ENCODE data around the gene YIPF7.
A peak's percentile ranks its signal among the peaks of the same experiment; 100 is the strongest.

Gene YIPF7

DNA sequence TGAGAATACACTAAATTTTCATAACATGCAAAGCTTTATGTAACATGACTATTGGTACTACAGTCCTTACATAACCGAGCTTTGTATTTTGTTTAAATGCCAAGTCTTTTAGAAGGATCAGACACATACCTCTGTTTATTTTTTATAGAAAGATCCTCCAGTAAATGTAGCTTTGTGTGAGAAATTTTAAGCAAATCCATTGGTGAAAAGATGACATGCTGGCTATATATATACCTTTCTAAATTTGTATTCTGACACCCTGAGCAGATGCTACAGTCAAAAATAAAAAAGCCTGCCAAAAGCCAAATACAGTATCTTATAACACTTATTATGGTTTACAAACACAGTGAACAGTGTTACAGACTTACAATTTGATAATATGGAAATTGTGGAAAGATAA, at the start of gene YIPF7:
TSS of gene YIPF7 (minus strand) at position 201 of the 400 bp plus-strand sequence. CDS start 1,525 bp downstream, outside the sequence.
- H3K4me3 ChIP-seq (ENCODE audit: low read depth, low read length) = no peak within 1 kb of the TSS
- no peak within 1 kb of the TSS for H2AFZ ChIP-seq (ENCODE audit: low read length, unreplicated experiment)
- no peaks in the 10 kb centered on the region for H3K4me1 ChIP-seq (ENCODE audit: control insufficient read depth, insufficient read depth, low read length, unreplicated experiment)
- H3K79me2 ChIP-seq (ENCODE audit: control insufficient read depth, insufficient read depth, low read length, unreplicated experiment) = no peaks in the 10 kb centered on the region
- H3K27ac ChIP-seq (ENCODE audit: low read depth, low read length) = no peak within 1 kb of the TSS
- no peaks in the 10 kb centered on the region for H3K36me3 ChIP-seq (ENCODE audit: insufficient read depth, low read length)
- H3K27me3 ChIP-seq (ENCODE audit: insufficient read depth, low read length) = peaks cover 45% of the 10 kb centered on the region

DNA sequence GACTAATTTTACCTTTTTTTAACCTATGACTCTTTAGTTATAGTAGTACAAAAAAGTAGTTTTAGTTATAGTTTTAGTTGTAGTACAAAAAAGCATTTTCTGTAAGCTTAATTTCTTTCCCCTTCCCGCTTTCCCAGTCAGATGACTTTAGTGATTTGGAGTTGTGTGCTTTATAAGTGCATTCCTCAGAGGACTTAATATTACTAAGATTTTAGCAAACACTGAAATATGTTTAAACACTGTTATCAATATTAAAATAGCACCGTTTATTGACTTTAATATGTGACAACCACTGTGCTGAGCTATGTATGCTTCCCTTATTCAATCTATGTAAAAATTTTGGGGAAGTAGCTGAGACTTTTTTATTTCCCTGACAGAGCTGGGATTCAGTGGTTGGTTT, 49.6 kb upstream of the YIPF7 start:
- Histone ChIP-seq H3K4me1 (ENCODE audit: control insufficient read depth, insufficient read depth, low read length, unreplicated experiment) (no peaks in the 10 kb centered on the region), H3K36me3 (ENCODE audit: insufficient read depth, low read length) (peaks cover 33% of the 10 kb centered on the region), H3K27me3 (ENCODE audit: insufficient read depth, low read length) (no peaks in the 10 kb centered on the region), H2AFZ (ENCODE audit: low read length, unreplicated experiment) (no peak overlapping the region), H3K27ac (ENCODE audit: low read depth, low read length) (no peak overlapping the region), H3K4me3 (ENCODE audit: low read depth, low read length) (no peak overlapping the region), H3K79me2 (ENCODE audit: control insufficient read depth, insufficient read depth, low read length, unreplicated experiment) (no peaks in the 10 kb centered on the region)

DNA sequence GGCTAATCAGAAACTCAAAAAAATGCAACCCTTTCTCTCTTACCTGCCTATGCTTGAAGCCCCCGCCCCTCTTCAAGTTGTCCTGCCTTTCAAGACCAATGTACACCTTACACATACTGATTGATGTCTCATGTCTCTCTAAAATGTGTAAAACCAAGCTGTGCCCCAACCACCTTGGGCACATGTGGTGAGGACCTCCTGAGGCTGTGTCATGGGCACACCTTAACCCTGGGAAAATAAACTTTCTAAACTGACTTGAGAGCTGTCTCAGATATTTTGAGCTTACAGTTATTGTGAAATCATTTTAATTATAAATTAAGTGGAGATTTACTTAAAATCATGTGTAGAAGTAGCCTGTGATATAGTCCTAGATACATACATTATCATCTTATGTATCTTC, 49.0 kb upstream of the YIPF7 start:
- no peak overlapping the region for H3K27ac ChIP-seq (ENCODE audit: low read depth, low read length)
- no peak overlapping the region for H3K4me3 ChIP-seq (ENCODE audit: low read depth, low read length)
- H3K79me2 ChIP-seq (ENCODE audit: control insufficient read depth, insufficient read depth, low read length, unreplicated experiment) = no peaks in the 10 kb centered on the region
- H3K4me1 ChIP-seq (ENCODE audit: control insufficient read depth, insufficient read depth, low read length, unreplicated experiment) = no peaks in the 10 kb centered on the region
- peaks cover 39% of the 10 kb centered on the region for H3K36me3 ChIP-seq (ENCODE audit: insufficient read depth, low read length)
- no peaks in the 10 kb centered on the region for H3K27me3 ChIP-seq (ENCODE audit: insufficient read depth, low read length)
- H2AFZ ChIP-seq (ENCODE audit: low read length, unreplicated experiment) = no peak overlapping the region

DNA sequence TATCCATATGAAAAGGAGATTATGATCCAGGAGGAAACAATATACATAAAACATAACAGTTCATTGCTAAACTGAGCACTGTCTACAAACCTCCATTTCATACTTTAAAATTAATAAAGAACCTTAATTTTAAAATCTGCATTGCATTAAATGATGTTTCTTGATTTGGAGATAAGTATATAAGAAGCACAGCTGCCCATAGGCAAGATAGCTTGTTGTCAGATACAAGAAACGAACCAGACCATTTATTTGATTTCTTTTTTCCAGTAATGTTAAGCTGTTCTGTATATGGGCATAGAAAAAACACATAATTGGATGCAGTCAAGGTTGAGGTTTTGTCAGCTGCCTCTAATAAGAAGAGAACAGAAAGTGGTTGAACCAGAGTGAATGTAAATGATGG, 33.2 kb upstream of the YIPF7 start:
- Histone ChIP-seq H3K4me1 (ENCODE audit: control insufficient read depth, insufficient read depth, low read length, unreplicated experiment) (peaks cover under 1% of the 10 kb centered on the region), H3K36me3 (ENCODE audit: insufficient read depth, low read length) (peaks cover 26% of the 10 kb centered on the region)

DNA sequence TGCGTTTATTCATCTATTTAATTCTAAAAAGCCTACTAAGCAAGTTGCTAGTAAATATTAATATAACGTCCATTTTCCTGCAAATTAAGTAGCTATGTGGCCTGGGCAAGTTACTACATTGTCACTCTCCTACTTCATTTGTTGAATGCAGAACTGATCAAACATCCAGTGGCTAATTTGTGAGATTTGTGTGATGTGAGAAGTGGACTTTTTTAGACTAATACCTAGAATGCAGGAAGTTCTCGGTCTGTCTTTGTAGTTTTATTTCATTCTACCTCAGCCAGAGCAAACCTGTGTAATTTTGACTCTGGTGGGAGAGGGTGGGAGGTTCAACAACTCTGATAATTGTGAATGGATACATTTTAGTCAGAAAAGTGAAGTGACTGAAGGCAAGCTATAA, 27.6 kb upstream of the YIPF7 start:
- Histone ChIP-seq H3K4me3 (ENCODE audit: low read depth, low read length) (peak overlapping the region; percentile 94), H2AFZ (ENCODE audit: low read length, unreplicated experiment) (peak overlapping the region; percentile 90), H3K4me1 (ENCODE audit: control insufficient read depth, insufficient read depth, low read length, unreplicated experiment) (peaks cover 9% of the 10 kb centered on the region), H3K79me2 (ENCODE audit: control insufficient read depth, insufficient read depth, low read length, unreplicated experiment) (peaks cover 38% of the 10 kb centered on the region), H3K27me3 (ENCODE audit: insufficient read depth, low read length) (no peaks in the 10 kb centered on the region), H3K36me3 (ENCODE audit: insufficient read depth, low read length) (peaks cover 5% of the 10 kb centered on the region), H3K27ac (ENCODE audit: low read depth, low read length) (no peak overlapping the region)

More for the DNA sequence above, 33.2 kb upstream of the YIPF7 start:
- Histone ChIP-seq H3K79me2 (ENCODE audit: control insufficient read depth, insufficient read depth, low read length, unreplicated experiment) (peaks cover 24% of the 10 kb centered on the region), H3K27ac (ENCODE audit: low read depth, low read length) (no peak overlapping the region), H2AFZ (ENCODE audit: low read length, unreplicated experiment) (no peak overlapping the region), H3K4me3 (ENCODE audit: low read depth, low read length) (no peak overlapping the region), H3K27me3 (ENCODE audit: insufficient read depth, low read length) (no peaks in the 10 kb centered on the region)

DNA sequence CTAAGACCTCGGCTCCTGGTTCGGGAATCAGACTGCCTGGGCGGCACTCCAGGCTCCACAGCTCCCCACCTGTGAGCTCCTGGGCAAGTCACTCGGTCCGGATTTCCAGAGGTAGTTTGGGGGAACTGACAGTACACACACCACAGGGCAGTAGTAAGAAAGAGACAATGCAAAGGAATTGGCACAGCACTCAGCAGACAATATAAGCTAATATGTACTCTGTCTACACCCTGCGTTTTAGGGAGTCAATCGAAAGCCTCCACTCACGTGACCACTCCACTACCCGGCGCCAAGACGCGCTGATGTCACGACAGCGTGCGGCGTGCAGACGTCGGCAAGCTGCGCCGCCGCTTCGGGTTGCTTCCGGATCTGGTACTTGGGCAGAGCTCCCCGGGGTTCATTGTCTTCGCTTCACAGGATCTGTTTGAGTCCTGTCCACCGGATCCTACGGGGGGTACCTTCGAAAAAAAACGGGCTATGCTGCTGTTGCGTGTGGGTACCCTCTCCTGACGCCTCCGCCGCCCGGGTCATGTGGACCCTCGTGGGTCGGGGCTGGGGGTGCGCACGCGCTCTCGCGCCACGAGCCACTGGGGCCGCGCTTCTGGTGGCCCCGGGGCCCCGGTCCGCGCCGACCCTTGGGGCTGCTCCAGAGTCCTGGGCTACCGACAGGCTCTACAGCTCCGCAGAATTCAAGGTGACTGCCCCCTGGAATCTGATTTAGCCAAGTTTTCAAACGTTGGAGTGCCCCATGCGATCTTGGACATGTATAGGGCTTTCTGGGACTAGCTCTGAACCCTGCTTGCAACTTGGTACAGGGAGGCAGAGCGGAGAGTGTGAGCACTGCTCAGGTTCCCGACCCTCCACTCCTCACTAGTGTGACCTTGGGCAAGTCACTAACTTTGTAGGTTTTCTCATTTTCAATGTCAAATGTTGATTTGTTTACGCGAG, 26.9 kb upstream of the YIPF7 start, which contains the start of gene GUF1:
TSS of gene GUF1 (plus strand) at position 327 of the 948 bp plus-strand sequence. CDS start at position 530, 203 bp downstream.
- Histone ChIP-seq H3K4me3 (ENCODE audit: low read depth, low read length) (peak within 1 kb of the TSS; percentile 94), H2AFZ (ENCODE audit: low read length, unreplicated experiment) (peak within 1 kb of the TSS; percentile 97), H3K27ac (ENCODE audit: low read depth, low read length) (peak within 1 kb of the TSS; percentile 73), H3K4me1 (ENCODE audit: control insufficient read depth, insufficient read depth, low read length, unreplicated experiment) (peaks cover 9% of the 10 kb centered on the region), H3K27me3 (ENCODE audit: insufficient read depth, low read length) (no peaks in the 10 kb centered on the region), H3K79me2 (ENCODE audit: control insufficient read depth, insufficient read depth, low read length, unreplicated experiment) (peaks cover 38% of the 10 kb centered on the region), H3K36me3 (ENCODE audit: insufficient read depth, low read length) (peaks cover 3% of the 10 kb centered on the region)

DNA sequence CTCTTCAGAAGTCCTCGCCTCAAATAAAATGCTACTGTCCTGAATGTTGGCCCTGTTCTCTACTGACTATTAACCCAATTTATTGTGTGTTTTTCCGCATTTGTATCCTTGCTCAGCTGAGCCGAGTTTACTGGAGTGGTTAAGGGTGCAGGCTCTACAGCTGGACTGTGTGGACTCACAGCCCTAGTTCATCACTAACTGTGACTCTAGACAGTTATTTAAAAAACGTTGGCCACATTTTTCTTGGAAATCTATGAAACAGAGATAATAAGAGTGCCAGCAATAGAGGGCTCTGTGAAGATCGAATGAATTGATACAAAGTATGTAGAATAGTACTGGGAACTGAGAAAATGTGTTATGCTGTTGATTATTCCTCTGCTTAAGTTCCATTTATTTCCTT, 23.9 kb upstream of the YIPF7 start:
- Histone ChIP-seq H3K79me2 (ENCODE audit: control insufficient read depth, insufficient read depth, low read length, unreplicated experiment) (peaks cover 21% of the 10 kb centered on the region), H2AFZ (ENCODE audit: low read length, unreplicated experiment) (no peak overlapping the region), H3K36me3 (ENCODE audit: insufficient read depth, low read length) (no peaks in the 10 kb centered on the region), H3K4me3 (ENCODE audit: low read depth, low read length) (no peak overlapping the region), H3K4me1 (ENCODE audit: control insufficient read depth, insufficient read depth, low read length, unreplicated experiment) (peaks cover 9% of the 10 kb centered on the region), H3K27ac (ENCODE audit: low read depth, low read length) (no peak overlapping the region), H3K27me3 (ENCODE audit: insufficient read depth, low read length) (no peaks in the 10 kb centered on the region)

DNA sequence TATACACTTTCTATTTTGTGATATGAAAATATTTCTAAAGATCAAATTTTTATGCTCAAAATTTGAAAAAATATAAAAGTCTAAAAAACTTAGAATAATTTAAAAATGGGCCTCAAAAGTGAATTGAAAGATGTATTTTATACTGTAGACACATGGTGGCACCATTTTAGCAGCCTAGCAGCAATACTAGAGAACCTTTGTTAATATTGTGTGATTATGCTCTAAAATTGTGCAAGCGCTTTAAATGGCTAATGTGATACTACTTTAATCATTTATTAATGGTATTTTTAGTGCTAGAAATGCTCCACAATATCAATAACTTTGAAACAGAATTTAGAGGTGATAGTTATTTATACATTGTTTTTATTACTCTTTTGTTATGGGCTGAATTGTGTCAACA, 23.0 kb upstream of the YIPF7 start:
- no peaks in the 10 kb centered on the region for H3K27me3 ChIP-seq (ENCODE audit: insufficient read depth, low read length)
- H3K4me1 ChIP-seq (ENCODE audit: control insufficient read depth, insufficient read depth, low read length, unreplicated experiment) = peaks cover 7% of the 10 kb centered on the region
- H3K27ac ChIP-seq (ENCODE audit: low read depth, low read length) = no peak overlapping the region
- no peak overlapping the region for H3K4me3 ChIP-seq (ENCODE audit: low read depth, low read length)
- no peaks in the 10 kb centered on the region for H3K36me3 ChIP-seq (ENCODE audit: insufficient read depth, low read length)
- no peak overlapping the region for H2AFZ ChIP-seq (ENCODE audit: low read length, unreplicated experiment)
- H3K79me2 ChIP-seq (ENCODE audit: control insufficient read depth, insufficient read depth, low read length, unreplicated experiment) = peaks cover 12% of the 10 kb centered on the region

DNA sequence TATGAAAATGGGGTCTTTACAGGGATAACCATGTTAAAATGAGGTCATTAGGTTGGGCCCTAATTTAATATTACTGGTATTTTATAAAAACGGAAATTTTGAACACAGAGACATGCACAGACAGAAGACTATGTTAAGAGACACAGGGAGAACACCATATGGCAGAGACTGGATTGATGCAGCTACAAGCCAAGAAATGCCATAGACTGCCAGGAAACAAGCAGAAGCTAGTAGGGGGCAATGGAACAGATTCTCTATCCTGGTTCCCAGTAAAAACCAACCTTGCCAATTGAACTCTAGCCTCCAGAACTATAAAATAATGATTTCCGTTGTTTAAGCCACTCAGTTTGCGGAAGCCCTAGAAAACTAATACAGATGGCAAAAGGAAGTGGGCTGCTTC, 20.2 kb upstream of the YIPF7 start:
- H3K27me3 ChIP-seq (ENCODE audit: insufficient read depth, low read length) = no peaks in the 10 kb centered on the region
- H3K79me2 ChIP-seq (ENCODE audit: control insufficient read depth, insufficient read depth, low read length, unreplicated experiment) = no peaks in the 10 kb centered on the region
- H3K27ac ChIP-seq (ENCODE audit: low read depth, low read length) = no peak overlapping the region
- peaks cover 10% of the 10 kb centered on the region for H3K4me1 ChIP-seq (ENCODE audit: control insufficient read depth, insufficient read depth, low read length, unreplicated experiment)
- no peak overlapping the region for H3K4me3 ChIP-seq (ENCODE audit: low read depth, low read length)
- H3K36me3 ChIP-seq (ENCODE audit: insufficient read depth, low read length) = no peaks in the 10 kb centered on the region
- no peak overlapping the region for H2AFZ ChIP-seq (ENCODE audit: low read length, unreplicated experiment)

DNA sequence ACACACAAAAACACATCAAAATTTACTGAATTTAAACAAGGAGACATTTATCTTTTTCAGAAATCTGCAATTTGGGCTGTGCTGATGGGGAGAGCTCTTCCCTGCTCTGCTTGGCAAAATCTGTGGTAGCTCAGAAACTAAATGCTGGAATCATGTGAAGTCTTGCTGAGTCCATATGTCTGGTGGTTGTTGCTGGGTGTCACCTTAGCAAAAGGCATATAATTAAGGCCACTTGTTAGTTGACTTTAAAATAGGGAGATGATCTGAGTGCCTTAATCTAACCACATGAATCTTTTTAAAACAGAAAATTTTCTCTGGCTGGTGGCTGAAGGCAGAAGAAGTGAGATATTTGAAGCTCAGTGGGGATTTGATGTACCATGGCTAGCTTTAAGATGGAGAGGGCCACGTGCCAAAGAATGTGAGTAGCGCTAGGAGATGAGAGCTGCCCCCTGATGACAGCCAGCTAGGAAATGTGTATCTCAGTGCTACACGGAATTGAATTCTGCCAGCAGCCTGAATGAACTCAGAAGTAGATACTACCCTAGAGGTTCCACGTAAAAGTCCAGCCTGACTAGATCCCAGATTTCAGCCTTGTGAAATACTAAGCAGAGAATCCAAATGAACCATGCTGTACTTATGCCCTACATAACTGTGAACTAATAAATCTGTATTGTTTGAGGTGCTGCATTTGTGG, 19.2 kb upstream of the YIPF7 start:
- Histone ChIP-seq H2AFZ (ENCODE audit: low read length, unreplicated experiment) (no peak overlapping the region), H3K27me3 (ENCODE audit: insufficient read depth, low read length) (no peaks in the 10 kb centered on the region), H3K4me1 (ENCODE audit: control insufficient read depth, insufficient read depth, low read length, unreplicated experiment) (peaks cover 10% of the 10 kb centered on the region)

More for the DNA sequence above, 19.2 kb upstream of the YIPF7 start:
- H3K4me3 ChIP-seq (ENCODE audit: low read depth, low read length) = no peak overlapping the region
- no peaks in the 10 kb centered on the region for H3K79me2 ChIP-seq (ENCODE audit: control insufficient read depth, insufficient read depth, low read length, unreplicated experiment)
- H3K36me3 ChIP-seq (ENCODE audit: insufficient read depth, low read length) = no peaks in the 10 kb centered on the region
- no peak overlapping the region for H3K27ac ChIP-seq (ENCODE audit: low read depth, low read length)
